HG02852 (cell line): ENCODE data around the gene AK3.
"Not testable (repeated sequence)": the region's sequence is repeated elsewhere in the genome, so short reads cannot be mapped to it uniquely, and the experiment has no call there.

Source experiments
- ATAC-seq: cut with Tn5 transposase; IDR thresholded peaks from one replicate; pipeline ENCODE4 v1.9.1; 2021; ENCODE audit warnings: mild to moderate bottlenecking, moderate library complexity; ENCODE audit not compliant: unreplicated experiment

AK3 gene

DNA sequence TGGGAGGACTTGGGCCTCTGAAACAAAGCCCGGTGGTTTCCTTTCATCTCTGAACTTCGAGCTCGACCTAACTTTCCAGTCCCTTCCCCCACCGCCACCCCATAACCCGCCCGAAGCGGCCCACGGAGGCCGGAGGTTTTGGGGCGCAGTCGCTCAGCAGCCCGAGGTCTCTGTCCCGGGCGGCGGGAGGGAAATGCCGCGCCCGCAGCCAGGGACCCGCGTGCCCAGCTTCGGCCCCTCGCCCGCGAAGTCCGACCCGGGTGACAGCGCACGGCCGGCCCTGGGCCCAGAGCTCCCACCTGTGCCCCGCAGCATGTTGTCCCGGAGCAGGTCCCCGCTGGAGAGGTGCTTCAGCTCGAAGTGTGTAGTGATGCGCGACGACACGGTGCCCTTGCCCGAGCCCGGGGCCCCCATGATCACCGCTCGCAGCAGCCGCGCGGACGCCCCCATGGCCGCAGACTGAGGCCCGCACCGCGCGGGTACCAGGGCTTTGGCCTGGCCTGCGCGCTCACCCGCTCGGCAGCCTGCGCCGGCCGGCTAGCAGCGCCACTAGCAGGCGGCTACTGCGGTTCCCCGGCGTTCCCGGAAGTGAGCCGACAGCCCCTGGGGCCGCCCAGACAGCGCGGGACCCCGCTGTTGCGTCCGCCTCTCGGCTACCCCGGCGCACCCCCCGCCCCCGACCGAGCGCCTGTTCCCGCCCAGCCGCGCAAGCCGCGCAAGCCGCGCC is at the start of gene AK3:
Gene AK3 (minus strand): TSS at position 565 of the 727 bp plus-strand sequence. CDS start 115 bp downstream, at position 450.
- peak; percentile 89 for ATAC-seq

DNA sequence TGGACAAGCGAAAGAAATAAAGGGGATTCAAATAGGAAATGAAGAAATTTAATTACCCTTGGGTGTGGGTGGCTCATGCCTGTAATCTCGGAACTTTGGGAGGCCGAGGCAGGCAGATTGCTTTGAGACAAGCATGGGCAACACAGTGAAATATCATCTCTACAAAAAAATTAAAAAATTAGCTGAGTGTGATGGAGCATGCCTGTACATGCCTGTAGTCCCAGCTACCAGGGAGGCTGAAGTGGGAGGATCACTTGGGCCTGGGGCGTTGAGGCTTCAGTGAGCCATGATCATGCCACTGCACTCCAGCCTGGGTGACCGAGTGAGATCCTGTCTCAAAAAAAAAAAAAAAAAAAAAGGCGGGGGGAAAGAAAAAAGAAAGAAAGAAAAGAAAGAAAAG is 47.7 kb upstream of the AK3 start:
- no peak for ATAC-seq

DNA sequence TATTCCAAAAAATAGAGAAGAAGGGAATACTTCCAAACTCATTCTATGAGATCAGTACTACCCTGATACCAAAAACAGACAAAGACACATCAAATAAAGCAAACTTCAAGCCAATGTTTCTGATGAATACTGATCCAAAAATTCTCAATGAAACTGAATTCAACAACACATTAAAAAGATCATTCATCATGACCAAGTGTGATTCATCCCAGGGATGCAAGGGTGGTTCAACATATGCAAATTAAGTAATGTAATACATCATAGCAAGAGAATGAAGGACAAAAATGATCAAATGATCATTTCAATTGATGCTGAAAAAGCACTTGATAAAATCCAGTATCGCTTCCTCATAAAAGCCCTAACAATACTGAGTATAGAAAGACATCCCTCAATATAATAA is 46.9 kb upstream of the AK3 start:
- no peak for ATAC-seq

DNA sequence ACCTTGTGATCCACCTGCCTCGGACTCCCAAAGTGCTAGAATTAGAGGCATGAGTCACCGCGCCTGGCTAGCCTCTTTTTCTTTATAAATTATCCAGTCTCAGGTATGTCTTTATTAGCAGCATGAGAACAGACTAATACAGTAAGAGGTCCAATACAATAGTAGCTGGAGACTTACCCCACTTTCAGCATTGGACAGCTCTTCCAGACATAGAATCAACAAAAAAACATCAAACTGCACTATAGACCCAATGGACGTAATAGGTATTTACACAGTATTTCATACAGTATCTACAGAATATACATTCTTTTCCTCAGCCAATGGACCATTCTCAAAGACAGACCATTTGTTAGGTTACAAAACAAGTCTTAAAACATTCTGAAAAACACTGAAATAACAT is 45.6 kb upstream of the AK3 start:
- ATAC-seq = no peak

DNA sequence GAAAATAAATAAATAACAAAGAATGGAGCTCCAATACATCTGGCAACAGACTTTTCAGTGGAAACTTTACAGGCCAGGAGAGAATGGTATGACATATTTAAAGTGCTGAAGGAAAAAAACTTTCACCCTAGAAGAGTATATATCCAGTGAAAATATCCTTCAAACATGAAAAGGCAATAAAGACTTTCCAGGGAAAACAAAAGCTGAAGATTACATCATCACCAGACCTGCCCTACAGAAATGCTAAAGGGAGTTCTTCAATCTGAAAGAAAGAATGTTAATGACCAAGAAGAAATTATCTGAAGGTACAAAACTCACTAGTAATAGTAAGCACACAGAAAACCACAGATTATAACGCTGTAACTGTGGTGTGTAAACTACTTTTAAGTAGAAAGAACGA is 43.4 kb upstream of the AK3 start:
- no peak for ATAC-seq

DNA sequence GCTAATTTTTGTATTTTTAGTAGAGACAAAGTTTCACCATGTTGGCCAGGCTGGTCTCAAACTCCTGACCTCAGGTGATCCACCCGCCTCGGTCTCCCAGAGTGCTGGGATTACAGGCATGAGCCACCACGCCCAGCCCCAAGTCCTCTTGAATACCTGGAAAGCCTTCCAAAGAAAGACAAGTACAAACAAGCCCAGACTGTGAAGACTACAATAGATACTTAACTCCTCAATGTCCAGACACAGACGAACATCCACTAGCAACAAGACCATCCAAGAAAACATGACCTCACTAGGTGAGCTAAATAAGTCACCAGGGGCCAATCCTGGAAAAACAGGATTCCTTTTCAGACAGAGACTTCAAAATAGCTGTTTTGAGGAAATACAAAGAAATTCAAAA is 42.2 kb upstream of the AK3 start:
- ATAC-seq = not testable (repeated sequence)

DNA sequence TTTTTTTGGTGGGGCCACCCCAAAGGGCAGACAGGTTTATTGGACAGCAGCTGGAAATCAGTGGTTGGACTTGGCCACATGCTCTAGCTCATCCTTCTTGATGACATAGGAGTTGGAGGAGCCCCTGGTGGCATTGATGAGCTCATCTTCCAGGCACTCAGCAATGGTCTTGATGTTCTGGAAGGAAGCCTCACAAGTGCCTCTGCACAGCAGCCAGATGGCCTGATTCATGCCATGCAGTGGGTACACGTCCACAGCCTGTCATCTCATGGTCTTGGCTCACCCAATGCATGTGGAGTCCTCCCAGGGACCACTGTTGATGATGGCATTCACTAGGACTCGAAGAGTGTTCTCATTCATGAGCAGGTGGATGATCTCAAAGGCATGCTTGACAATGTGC is 40.4 kb upstream of the AK3 start:
- ATAC-seq = no peak

DNA sequence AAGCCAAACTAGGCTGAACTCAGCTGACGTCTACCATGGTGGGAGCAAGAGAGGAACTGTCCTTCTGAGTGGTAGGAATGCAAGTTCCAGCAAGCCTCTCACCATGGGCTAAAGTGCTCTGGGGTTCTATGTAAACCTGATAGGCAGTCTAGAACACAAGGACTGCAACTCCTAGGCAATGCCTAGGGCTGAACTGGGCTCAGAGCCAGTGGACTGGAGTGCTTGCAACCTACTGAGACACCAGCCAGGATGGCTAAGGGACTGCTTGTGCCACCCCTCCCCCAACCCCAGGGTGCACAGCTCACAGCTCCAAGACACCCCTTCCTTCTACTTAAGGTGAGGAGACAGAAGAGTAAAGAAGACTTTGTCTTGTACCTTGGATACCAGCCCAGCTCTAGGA is 39.6 kb upstream of the AK3 start:
- ATAC-seq = no peak

DNA sequence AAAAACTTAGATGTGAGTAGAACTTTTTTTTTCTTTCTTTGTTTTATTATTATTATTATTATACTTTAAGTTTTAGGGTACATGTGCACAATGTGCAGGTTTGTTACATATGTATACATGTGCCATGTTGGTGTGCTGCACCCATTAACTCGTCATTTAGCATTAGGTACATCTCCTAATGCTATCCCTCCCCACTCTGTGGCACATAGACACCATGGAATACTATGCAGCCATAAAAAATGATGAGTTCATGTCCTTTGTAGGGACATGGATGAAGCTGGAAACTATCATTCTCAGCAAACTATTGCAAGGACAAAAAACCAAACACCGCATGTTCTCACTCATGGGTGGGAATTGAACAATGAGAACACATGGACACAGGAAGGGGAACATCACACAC is 34.0 kb upstream of the AK3 start:
- ATAC-seq = not testable (repeated sequence)

DNA sequence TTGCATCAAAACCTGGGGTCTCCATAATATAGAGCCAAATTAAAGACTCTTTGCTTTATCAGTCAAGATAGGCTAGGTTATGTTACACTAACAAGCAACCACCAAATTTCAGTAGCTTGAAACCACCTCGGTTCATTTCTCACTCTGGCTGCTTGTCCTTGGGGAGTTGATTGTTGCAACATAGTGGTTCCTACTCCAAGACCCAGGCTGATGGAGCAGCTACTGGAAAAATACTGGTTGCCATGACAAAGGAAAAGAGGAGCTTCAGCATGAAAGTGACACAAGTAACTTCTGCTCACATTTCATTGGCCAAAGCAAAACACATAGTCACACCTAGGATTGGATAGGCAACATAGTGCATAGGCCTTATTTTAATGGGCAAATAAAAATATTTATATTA is 33.2 kb upstream of the AK3 start:
- no peak for ATAC-seq

DNA sequence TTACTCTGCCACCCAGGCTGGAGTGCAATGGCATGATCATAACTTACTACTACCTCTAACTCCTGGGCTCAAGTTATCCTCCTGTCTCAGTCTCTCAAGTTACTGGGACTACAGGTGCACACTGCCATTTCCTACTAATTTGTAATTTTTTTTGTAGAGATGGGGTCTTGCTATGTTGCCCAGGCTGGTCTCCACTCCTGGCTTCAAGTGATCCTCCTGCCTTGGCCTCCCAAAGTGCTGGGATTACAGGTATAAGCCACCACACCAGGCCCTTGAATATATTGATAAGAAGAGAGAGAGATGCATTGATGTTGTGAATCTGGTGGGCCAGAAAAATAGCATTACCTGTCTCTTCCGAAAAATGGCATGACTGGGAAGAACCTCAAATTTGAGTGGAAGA is 30.8 kb upstream of the AK3 start:
- ATAC-seq = no peak

DNA sequence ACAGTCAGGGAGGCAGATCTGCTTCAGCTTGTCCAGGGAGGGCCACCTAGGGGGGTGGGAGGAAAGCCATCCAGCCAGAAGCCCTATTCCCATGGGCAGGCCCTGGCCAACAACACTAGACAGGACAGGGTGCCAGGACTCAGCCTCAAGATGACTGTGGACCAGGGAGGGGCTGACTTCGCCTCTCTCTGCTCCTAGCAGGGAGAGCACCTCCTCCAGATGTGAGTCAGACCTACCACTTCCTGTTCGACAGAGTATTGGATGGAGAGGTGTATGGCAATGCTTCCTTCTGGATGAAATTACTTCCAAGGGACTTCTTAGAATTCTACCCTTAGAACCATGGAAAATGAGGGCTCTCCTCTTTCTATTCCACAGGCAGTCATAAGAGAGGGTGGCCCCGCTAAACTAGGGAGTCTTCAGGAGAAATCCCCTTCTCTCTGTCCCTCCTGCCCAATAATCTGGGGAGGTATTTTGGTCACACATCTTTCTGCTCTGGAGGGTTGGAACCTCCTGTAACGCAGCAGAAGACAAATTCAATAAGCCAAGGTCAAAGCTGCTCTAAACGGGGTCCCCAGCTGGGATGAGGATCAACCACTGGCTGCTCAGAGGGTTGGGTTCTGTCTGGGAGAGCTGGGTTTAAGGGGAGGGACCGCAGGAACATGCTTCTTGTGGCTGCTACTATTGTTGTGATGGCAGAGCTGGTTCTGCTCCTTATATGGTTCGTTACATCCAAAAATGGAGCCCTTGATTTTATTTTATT is 28.5 kb upstream of the AK3 start:
- ATAC-seq = no peak

DNA sequence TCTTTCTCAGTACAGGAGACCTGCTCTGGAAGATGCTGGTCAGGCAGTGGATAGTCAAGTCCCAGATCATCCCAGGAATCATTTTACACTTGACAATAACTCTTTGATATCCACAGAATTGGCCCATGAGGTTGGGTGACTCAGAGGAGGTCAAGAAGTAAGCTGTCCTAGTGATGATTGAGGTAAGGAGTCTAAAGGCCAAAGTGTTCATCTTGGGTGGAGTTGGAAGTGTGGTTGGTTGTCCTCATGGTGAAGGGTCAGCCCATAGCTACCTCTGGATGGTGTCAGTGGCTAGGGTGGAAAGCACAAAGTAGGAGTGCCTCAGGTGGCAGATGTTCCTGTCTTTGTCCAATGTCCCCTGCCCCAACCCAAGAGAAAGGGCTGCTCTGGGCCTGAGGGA is 27.7 kb upstream of the AK3 start:
- no peak for ATAC-seq

DNA sequence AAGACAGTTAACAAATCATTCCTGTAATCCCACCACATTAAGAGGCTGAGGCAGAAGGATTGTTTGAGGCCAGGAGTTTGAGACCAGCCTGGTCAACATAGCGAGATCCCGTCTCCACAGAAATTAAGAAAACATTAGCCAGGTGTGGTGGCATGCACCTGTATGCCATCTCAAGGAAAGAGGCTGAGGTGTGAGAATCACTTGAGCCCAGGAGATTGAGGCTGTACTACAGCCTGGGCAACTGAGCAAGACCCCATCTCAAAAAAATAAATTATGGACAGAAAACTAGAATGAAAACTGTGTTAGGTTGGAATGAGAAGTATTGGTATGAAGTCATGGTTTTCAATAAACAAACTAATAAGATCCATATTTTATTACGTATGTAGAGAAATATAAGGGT is 23.0 kb upstream of the AK3 start:
- no peak for ATAC-seq

DNA sequence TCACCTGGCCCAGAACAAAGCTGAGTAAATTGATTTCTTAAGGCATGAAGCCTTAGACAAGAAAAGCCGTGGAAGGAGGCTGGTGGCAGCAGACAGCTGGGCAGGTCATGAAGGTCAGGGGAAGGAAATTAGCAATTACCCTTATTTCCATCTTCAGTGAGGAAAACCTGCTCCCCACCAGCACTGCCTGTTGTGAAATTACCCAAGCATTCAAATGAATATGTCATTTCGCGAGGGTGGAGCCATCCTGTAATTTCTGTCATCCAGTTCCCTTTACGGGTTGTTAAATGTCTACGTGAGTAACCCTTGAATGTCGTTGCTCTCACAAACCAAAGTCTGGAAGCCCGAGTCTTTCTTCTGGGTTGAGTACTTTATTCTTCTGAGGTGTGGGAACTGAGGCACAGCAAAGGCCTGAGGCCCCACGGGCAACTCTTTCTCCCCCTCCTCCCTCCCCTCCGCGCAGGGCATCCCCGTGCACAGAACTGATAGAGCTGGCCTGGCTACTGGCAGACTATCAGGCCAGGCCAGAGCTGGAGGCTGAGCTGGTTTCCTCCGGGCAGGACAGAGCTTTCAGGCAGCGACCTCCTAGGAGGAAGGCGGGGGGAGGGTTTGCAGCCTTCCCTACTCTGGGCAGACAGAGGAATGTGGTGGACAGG is 22.0 kb upstream of the AK3 start:
- no peak for ATAC-seq

DNA sequence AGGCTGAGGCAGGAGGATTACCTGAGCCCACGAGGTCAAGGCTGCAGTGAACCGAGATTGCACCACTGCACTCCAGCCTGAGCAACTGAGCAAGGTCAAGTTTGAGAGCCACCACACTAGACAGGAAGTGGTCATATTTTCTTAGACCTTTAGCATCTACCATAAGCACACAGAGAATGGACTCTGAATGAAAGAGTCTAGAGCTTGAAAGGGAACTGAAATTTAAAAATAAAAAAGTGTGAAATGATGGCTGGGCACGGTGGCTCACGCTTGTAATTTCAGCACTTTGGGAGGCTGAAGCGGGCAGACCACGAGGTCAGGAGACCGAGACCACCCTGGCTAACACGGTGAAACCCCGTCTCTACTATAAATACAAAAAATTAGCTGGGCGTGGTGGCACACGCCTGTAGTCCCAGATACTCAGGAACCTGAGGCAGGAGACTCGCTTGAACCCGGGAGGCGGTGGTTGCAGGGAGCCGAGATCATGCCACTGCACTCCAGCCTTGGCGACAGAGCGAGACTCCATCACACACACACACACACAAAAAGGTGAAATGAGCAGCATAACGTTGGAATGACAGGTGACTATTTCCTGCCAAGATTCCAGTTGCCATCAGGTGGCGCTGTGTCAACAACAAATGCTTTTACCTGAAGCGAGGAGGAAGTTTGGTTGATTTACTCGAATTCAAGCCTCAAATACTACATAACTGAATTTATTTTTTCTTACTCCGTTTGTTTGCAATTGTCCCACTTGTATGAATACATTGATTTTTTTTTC is 21.3 kb upstream of the AK3 start:
- peak; percentile 79 for ATAC-seq

DNA sequence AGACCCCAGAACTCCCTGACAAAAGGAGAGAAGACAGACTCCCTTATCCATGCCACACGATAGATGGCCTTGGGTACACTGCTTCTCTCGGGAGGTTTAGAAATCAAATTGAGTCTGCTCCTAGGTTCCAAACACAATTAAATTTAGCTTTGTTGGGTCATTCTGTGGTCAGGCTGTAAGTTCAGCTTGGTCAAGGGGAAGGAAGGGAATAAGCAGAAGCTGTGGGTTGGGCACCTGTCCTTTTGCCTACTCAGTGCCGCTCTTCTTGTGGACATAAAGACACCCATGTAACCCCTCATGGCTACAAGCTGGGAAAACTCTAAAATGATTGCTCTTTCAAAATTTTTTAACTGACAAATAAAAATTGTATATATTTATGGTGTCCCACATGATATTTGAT is 19.1 kb upstream of the AK3 start:
- no peak for ATAC-seq

DNA sequence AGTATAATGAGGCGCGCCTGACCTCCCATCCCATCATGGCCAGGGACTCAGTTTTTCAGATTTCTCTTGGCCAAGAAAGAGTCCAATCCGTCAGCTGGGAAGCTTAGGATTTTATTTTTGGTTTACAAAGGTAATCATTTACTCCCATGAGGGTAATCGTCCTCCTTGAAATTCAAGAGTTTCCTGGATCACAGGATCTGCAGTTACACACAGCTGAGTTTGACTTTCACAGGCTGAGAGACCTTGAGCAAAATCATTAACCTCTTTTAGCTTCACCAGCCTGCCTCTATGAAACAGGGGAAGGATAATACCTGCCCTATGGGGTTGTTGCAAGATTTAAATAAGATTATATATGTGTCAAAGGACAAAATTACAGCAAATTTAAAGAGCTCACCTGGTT is 15.4 kb upstream of the AK3 start:
- no peak for ATAC-seq

DNA sequence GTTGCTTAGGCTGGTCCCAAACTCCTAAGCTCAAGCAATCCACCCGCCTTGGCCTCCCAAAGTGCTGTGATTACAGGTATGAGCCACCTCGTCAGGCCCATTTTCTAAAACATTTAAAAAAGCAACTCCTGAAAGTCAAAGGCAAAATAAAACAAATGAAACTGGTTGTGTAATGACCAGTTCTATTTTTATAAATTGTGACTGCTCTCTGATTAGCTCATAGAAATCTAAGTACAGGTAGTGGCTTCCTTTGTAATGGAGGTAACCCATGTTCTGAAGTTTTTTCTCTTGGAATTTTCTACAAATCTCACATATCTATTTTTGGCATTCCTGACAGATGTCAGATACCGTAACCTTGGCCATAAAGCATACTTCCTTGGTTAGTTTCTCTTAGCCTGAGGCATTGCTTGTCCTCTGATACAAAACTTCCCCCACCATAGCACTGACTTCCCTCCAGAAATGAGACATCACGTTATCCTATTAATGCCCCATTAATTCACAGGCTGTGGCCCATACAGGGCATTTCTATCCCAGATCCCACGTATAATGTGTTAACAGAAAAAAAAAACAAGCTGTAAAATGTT is 14.1 kb upstream of the AK3 start:
- no peak for ATAC-seq

DNA sequence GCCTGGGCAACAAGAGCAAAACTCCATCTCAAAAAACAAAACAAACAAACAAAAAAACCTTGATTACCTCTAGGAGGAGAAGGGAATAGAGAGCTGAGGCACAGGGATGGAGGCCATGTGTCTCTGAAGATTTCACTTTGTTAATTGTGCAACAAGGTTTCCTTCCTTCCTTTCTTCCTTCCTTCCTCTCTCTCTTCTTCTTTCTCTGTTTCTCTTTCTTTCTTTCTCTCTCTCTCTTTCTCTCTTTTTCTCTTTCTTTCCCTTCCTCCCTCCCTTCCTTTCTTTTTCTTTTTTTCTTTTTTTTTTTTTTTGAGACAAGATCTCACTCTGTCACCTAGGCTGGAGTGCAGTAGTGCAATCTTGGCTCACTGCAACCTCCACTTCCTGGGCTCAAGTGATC is 13.5 kb upstream of the AK3 start:
- not testable (repeated sequence) for ATAC-seq
